ENCODE results near the gene SAMD15.
A peak's percentile ranks its signal among the peaks of the same experiment; 100 is the strongest.
"Not testable (repeated sequence)": the region's sequence is repeated elsewhere in the genome, so short reads cannot be mapped to it uniquely, and the experiment has no call there.

The SAMD15 gene

DNA sequence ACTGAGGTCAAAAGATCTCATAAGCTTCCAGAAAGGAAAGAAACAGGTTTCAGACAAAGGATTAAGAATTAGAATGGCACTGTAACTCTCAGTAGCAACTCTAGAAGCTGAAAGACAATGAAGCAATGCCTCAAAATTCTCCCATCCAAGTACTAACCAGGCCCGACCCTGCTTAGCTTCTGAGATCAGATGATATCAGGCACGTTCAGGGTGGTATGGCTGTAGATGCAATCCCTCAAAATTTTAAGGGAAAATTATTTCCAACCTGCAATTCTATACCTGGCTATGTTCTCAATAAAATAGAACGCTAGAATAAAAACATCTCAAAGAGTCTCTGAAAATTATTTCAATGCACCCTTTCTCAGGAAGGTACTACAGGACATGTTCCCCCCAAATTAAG is 26.6 kb downstream of the SAMD15 start:
- DNase-seq (ENCODE audit: low read depth), result no peak
- no peak overlapping the region for H3K4me3 ChIP-seq (ENCODE audit: low read depth, low read length)
- TF ChIP-seq, protein P1, sequence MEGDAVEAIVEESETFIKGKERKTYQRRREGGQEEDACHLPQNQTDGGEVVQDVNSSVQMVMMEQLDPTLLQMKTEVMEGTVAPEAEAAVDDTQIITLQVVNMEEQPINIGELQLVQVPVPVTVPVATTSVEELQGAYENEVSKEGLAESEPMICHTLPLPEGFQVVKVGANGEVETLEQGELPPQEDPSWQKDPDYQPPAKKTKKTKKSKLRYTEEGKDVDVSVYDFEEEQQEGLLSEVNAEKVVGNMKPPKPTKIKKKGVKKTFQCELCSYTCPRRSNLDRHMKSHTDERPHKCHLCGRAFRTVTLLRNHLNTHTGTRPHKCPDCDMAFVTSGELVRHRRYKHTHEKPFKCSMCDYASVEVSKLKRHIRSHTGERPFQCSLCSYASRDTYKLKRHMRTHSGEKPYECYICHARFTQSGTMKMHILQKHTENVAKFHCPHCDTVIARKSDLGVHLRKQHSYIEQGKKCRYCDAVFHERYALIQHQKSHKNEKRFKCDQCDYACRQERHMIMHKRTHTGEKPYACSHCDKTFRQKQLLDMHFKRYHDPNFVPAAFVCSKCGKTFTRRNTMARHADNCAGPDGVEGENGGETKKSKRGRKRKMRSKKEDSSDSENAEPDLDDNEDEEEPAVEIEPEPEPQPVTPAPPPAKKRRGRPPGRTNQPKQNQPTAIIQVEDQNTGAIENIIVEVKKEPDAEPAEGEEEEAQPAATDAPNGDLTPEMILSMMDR (IDR thresholded peaks at IDR 0.05; ENCODE audit: low read depth, low read length, missing control alignments), result no peak

DNA sequence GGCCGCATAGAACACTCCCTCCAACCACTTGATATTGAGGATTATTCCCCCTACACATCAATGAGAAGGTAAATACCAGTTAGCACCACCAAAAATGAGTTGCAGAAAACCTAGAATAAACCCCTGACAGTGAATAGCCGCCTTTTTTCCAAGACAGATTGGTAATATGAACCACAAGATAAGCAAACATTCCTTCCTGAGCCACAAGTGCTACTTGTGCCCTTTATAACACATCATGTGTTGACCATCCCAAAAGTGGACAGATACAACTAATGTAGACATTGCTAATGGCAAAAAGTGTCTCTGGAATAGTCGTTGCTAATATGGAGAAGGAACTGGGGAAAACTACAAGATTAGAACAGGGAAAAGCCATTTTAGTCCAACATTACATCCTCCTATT is 28.9 kb downstream of the SAMD15 start:
- TF ChIP-seq, protein P1 (IDR thresholded peaks at IDR 0.05; ENCODE audit: low read depth, low read length, missing control alignments), result no peak
- no peak overlapping the region for H3K4me3 ChIP-seq (ENCODE audit: low read depth, low read length)
- DNase-seq (ENCODE audit: low read depth), result no peak

DNA sequence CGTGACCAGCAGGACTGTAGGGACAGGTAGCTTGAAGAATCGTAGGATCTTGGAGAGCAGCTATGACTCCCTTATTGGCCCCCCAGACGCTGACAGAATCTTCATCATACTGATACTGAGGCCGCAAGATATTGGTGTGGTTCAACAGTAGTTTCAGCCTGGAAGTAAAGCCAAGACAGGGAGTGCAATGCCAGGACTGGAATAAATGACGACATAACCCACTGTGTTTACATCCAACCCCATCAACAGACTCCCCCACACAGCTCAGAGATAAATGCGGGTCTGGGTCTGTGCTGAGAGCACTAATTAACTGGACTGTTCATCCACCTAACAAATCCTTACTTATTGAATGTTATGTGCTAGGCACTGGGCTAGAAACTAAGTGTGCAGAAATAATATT is 29.5 kb downstream of the SAMD15 start:
- TF ChIP-seq, protein P1 (IDR thresholded peaks at IDR 0.05; ENCODE audit: low read depth, low read length, missing control alignments), result no peak
- H3K4me3 ChIP-seq (ENCODE audit: low read depth, low read length), result no peak overlapping the region
- DNase-seq (ENCODE audit: low read depth), result no peak

GRCh38 chr14:77407158-77407557 is 30.0 kb downstream of the SAMD15 start:
- H3K4me3 ChIP-seq (ENCODE audit: low read depth, low read length), result no peak overlapping the region
- no peak for DNase-seq (ENCODE audit: low read depth)
- TF ChIP-seq, protein P1 (IDR thresholded peaks at IDR 0.05; ENCODE audit: low read depth, low read length, missing control alignments), result no peak

GRCh38 chr14:77409131-77409533 is 32.0 kb downstream of the SAMD15 start:
- DNase-seq (ENCODE audit: low read depth), result peak; percentile 16
- no peak overlapping the region for H3K4me3 ChIP-seq (ENCODE audit: low read depth, low read length)
- TF ChIP-seq, protein P1 (IDR thresholded peaks at IDR 0.05; ENCODE audit: low read depth, low read length, missing control alignments), result peak; percentile 58

- not testable (repeated sequence) for H3K4me3 ChIP-seq (ENCODE audit: low read depth, low read length); DNase-seq (ENCODE audit: low read depth)
Measured at GRCh38 chr14:77415403-77416030, 38.3 kb downstream of the SAMD15 start.

- not testable (repeated sequence) for DNase-seq (ENCODE audit: low read depth); H3K4me3 ChIP-seq (ENCODE audit: low read depth, low read length)
Measured at GRCh38 chr14:77416098-77416497, 38.9 kb downstream of the SAMD15 start.

- no peak overlapping the region for H3K4me3 ChIP-seq (ENCODE audit: low read depth, low read length)
- TF ChIP-seq, protein P1 (IDR thresholded peaks at IDR 0.05; ENCODE audit: low read depth, low read length, missing control alignments), result no peak
Measured at GRCh38 chr14:77416836-77417235, 39.7 kb downstream of the SAMD15 start.

More at GRCh38 chr14:77416836-77417235, 39.7 kb downstream of the SAMD15 start:
- DNase-seq (ENCODE audit: low read depth), result no peak
